SK-N-SH (cell line): ENCODE measurements around the gene CAMTA2.

Source experiments
- EZH2phosphoT487 ChIP-seq: fragments of 200-600 bp; sonication (generic); IDR thresholded peaks from 2 replicates; pipeline ENCODE4 v1.6.1; 2017; ENCODE audit warnings: low read depth, mixed run types, mild to moderate bottlenecking, antibody characterized with exemption, moderate library complexity, borderline replicate concordance
- FOXM1 ChIP-seq: IDR thresholded peaks from 2 replicates; pipeline ENCODE4 v1.4.0; 2012; ENCODE audit warnings: low read depth, mild to moderate bottlenecking
- POLR2AphosphoS5 ChIP-seq: IDR thresholded peaks from 2 replicates; pipeline ENCODE4 v1.6.1; 2012; ENCODE audit warnings: low read depth, low read length
- RFX5 ChIP-seq: IDR thresholded peaks from 2 replicates; pipeline ENCODE4 v1.6.1; 2012; ENCODE audit warnings: mild to moderate bottlenecking, improper control_type of control experiment, low read length
- SIN3A ChIP-seq: IDR thresholded peaks from 2 replicates; pipeline ENCODE4 v1.6.1; 2012; ENCODE audit warnings: low read depth, mild to moderate bottlenecking, low read length, moderate library complexity, borderline replicate concordance
- USF2 ChIP-seq: fragments of 150-350 bp; IDR thresholded peaks from 2 replicates; pipeline ENCODE4 v1.6.1; 2017; ENCODE audit warnings: antibody characterized with exemption, low read length, low read depth, borderline replicate concordance
- YY1 ChIP-seq: IDR thresholded peaks from 2 replicates; pipeline ENCODE4 v1.4.0; 2012; ENCODE audit warnings: low read depth, mild to moderate bottlenecking
- TF ChIP-seq, protein P1 (sequence below): fragments of 150-350 bp; IDR thresholded peaks from 2 replicates; pipeline ENCODE4 v1.6.1; 2016; ENCODE audit warnings: mild to moderate bottlenecking, low read depth, low read length
- TF ChIP-seq, protein P2 (sequence below): fragments of 200-600 bp; sonication (generic); IDR thresholded peaks from 2 replicates; pipeline ENCODE4 v1.6.1; 2017; ENCODE audit warnings: antibody characterized with exemption, mild to moderate bottlenecking, moderate library complexity
- TF ChIP-seq, protein P3 (sequence below): IDR thresholded peaks from 2 replicates; pipeline ENCODE4 v1.4.0; 2012; ENCODE audit warnings: low read depth

DNA sequence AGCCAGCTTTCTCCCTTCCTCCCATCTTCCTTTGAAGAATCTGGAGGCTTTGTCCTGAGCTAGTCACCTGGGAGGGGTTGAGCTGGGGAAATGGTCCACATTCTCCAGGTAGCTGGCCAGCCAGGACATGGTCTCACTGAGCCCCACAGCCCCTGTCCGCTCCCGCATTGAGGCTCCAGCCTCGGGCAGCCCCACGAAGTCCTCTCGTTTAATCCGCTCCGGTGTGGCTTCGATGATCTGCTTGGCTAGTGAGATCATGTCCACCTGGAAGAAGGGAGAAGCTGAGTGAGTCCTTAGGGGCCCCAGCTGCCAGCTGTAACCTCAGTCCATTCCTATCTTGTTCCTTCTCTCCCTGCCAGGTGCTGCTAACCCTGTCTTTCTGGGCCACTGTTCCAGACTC, 17.2 kb downstream of the CAMTA2 start:
- no peak; the same call in 1 of the 2 replicates for TF ChIP-seq POLR2AphosphoS5
- TF ChIP-seq SIN3A, result no peak
- TF ChIP-seq, protein P1, sequence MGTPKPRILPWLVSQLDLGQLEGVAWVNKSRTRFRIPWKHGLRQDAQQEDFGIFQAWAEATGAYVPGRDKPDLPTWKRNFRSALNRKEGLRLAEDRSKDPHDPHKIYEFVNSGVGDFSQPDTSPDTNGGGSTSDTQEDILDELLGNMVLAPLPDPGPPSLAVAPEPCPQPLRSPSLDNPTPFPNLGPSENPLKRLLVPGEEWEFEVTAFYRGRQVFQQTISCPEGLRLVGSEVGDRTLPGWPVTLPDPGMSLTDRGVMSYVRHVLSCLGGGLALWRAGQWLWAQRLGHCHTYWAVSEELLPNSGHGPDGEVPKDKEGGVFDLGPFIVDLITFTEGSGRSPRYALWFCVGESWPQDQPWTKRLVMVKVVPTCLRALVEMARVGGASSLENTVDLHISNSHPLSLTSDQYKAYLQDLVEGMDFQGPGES, result no peak
- TF ChIP-seq, protein P2, sequence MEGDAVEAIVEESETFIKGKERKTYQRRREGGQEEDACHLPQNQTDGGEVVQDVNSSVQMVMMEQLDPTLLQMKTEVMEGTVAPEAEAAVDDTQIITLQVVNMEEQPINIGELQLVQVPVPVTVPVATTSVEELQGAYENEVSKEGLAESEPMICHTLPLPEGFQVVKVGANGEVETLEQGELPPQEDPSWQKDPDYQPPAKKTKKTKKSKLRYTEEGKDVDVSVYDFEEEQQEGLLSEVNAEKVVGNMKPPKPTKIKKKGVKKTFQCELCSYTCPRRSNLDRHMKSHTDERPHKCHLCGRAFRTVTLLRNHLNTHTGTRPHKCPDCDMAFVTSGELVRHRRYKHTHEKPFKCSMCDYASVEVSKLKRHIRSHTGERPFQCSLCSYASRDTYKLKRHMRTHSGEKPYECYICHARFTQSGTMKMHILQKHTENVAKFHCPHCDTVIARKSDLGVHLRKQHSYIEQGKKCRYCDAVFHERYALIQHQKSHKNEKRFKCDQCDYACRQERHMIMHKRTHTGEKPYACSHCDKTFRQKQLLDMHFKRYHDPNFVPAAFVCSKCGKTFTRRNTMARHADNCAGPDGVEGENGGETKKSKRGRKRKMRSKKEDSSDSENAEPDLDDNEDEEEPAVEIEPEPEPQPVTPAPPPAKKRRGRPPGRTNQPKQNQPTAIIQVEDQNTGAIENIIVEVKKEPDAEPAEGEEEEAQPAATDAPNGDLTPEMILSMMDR, result no peak
- TF ChIP-seq USF2, result no peak
- TF ChIP-seq FOXM1, result no peak
- TF ChIP-seq, protein P3, sequence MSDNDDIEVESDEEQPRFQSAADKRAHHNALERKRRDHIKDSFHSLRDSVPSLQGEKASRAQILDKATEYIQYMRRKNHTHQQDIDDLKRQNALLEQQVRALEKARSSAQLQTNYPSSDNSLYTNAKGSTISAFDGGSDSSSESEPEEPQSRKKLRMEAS, result no peak
- TF ChIP-seq EZH2phosphoT487, result no peak
- no peak for TF ChIP-seq RFX5
- TF ChIP-seq YY1, result no peak
